ENCODE measurements around the gene GPR21.

DNA sequence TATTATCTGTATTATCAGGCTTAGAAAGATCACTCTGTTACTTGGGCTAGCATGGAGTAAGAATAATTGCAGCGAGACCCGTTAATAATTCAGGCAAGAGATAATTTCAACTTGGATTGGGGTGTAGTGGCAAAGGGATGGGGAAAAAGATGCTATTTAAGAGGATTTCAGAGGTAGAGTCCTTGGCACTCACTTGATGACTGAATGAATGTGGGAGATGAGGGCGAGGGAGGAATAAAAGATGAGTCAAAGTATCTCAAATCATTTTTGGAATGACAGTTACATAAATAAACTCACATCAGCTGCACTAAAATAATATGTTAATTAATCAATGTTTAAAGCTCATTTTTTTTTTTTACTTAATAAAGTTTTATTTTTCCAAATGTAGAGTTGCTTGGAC is 4.5 kb upstream of the GPR21 start:
- TF ChIP-seq CREB1 (CRISPR knock-in tag; IDR thresholded peaks at IDR 0.05) (no peak), KAT7 (CRISPR knock-in tag; IDR thresholded peaks at IDR 0.05; ENCODE audit: borderline replicate concordance) (no peak), GABPB1 (CRISPR knock-in tag; IDR thresholded peaks at IDR 0.05) (no peak), NFYB (CRISPR knock-in tag; conservative IDR thresholded peaks at IDR 0.05; ENCODE audit: low read depth) (no peak), FOXP1 (CRISPR knock-in tag; IDR thresholded peaks at IDR 0.05; ENCODE audit: borderline replicate concordance) (no peak), EMX1 (CRISPR knock-in tag; IDR thresholded peaks at IDR 0.05) (no peak), PRRX2 (CRISPR knock-in tag; IDR thresholded peaks at IDR 0.05) (no peak)
- TF ChIP-seq, protein P1, sequence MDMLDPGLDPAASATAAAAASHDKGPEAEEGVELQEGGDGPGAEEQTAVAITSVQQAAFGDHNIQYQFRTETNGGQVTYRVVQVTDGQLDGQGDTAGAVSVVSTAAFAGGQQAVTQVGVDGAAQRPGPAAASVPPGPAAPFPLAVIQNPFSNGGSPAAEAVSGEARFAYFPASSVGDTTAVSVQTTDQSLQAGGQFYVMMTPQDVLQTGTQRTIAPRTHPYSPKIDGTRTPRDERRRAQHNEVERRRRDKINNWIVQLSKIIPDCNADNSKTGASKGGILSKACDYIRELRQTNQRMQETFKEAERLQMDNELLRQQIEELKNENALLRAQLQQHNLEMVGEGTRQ (CRISPR knock-in tag; IDR thresholded peaks at IDR 0.05), result no peak
- TF ChIP-seq, protein P2, sequence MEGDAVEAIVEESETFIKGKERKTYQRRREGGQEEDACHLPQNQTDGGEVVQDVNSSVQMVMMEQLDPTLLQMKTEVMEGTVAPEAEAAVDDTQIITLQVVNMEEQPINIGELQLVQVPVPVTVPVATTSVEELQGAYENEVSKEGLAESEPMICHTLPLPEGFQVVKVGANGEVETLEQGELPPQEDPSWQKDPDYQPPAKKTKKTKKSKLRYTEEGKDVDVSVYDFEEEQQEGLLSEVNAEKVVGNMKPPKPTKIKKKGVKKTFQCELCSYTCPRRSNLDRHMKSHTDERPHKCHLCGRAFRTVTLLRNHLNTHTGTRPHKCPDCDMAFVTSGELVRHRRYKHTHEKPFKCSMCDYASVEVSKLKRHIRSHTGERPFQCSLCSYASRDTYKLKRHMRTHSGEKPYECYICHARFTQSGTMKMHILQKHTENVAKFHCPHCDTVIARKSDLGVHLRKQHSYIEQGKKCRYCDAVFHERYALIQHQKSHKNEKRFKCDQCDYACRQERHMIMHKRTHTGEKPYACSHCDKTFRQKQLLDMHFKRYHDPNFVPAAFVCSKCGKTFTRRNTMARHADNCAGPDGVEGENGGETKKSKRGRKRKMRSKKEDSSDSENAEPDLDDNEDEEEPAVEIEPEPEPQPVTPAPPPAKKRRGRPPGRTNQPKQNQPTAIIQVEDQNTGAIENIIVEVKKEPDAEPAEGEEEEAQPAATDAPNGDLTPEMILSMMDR (IDR thresholded peaks at IDR 0.05), result no peak
- TF ChIP-seq, protein P3, sequence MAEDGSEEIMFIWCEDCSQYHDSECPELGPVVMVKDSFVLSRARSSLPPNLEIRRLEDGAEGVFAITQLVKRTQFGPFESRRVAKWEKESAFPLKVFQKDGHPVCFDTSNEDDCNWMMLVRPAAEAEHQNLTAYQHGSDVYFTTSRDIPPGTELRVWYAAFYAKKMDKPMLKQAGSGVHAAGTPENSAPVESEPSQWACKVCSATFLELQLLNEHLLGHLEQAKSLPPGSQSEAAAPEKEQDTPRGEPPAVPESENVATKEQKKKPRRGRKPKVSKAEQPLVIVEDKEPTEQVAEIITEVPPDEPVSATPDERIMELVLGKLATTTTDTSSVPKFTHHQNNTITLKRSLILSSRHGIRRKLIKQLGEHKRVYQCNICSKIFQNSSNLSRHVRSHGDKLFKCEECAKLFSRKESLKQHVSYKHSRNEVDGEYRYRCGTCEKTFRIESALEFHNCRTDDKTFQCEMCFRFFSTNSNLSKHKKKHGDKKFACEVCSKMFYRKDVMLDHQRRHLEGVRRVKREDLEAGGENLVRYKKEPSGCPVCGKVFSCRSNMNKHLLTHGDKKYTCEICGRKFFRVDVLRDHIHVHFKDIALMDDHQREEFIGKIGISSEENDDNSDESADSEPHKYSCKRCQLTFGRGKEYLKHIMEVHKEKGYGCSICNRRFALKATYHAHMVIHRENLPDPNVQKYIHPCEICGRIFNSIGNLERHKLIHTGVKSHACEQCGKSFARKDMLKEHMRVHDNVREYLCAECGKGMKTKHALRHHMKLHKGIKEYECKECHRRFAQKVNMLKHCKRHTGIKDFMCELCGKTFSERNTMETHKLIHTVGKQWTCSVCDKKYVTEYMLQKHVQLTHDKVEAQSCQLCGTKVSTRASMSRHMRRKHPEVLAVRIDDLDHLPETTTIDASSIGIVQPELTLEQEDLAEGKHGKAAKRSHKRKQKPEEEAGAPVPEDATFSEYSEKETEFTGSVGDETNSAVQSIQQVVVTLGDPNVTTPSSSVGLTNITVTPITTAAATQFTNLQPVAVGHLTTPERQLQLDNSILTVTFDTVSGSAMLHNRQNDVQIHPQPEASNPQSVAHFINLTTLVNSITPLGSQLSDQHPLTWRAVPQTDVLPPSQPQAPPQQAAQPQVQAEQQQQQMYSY (CRISPR knock-in tag; IDR thresholded peaks at IDR 0.05), result no peak

Data from WTC11 (cell line).